ENCODE measurements around the gene GINS3. TPM values are rescaled to one million over a fixed set of nuclear protein-coding genes. Genes with fewer than 3 reads are reported as not detected.

Gene GINS3
- total RNA-seq, 4 donors from 2014 or later, result 0.55 to 3.3 (median 1.0) TPM

GRCh38 chr16:58430718-58431117 is 38.4 kb downstream of the GINS3 start:
- TF ChIP-seq CTCF (IDR thresholded peaks at IDR 0.05 in 4 of 5, conservative IDR thresholded peaks at IDR 0.05 in 1 of 5) (no peak), POLR2A (IDR thresholded peaks at IDR 0.05) (no peak)
- no peak overlapping the region for H3K4me3 ChIP-seq
- intact Hi-C loops (cut with DNase I; ENCODE audit: low total_unique reads) (no loop called here), in situ Hi-C loops (cut with MboI; ENCODE audit: low sequenced_read_pairs in 4 of 4) (no loop called here)
- H3K36me3 ChIP-seq, result no peaks in the 10 kb centered on the region
- H3K4me1 ChIP-seq, result peaks cover 0 to 17% of the 10 kb centered on the region in 2 donors
- no peaks in the 10 kb centered on the region for H3K9me3 ChIP-seq
- DNase-seq (no peak), ATAC-seq (no peak)
- no peaks in the 10 kb centered on the region for H3K27me3 ChIP-seq
- no peak overlapping the region for H3K27ac ChIP-seq

GRCh38 chr16:58433569-58433951 is 41.3 kb downstream of the GINS3 start:
- no peaks in the 10 kb centered on the region for H3K9me3 ChIP-seq
- no peak overlapping the region for H3K27ac ChIP-seq
- no peaks in the 10 kb centered on the region for H3K36me3 ChIP-seq
- no peak for TF ChIP-seq CTCF (IDR thresholded peaks at IDR 0.05 in 4 of 5, conservative IDR thresholded peaks at IDR 0.05 in 1 of 5)
- TF ChIP-seq POLR2A (IDR thresholded peaks at IDR 0.05), result no peak
- no peak for DNase-seq
- H3K4me1 ChIP-seq, result no peaks in the 10 kb centered on the region
- no peak for ATAC-seq
- no peaks in the 10 kb centered on the region for H3K27me3 ChIP-seq
- in situ Hi-C loops (cut with MboI; ENCODE audit: low sequenced_read_pairs in 4 of 4), result no loop called here
- no peak overlapping the region for H3K4me3 ChIP-seq
- intact Hi-C loops (cut with DNase I; ENCODE audit: low total_unique reads), result no loop called here

- Histone ChIP-seq H3K4me1 (no peaks in the 10 kb centered on the region), H3K27ac (no peak overlapping the region), H3K36me3 (no peaks in the 10 kb centered on the region), H3K9me3 (no peaks in the 10 kb centered on the region), H3K27me3 (no peaks in the 10 kb centered on the region), H3K4me3 (no peak overlapping the region)
- ATAC-seq, result no peak
- in situ Hi-C loops (cut with MboI; ENCODE audit: low sequenced_read_pairs in 4 of 4) (no loop called here), intact Hi-C loops (cut with DNase I; ENCODE audit: low total_unique reads) (no loop called here)
- no peak for DNase-seq
- TF ChIP-seq CTCF (IDR thresholded peaks at IDR 0.05 in 4 of 5, conservative IDR thresholded peaks at IDR 0.05 in 1 of 5), result no peak
- TF ChIP-seq POLR2A (IDR thresholded peaks at IDR 0.05), result no peak
Observed at GRCh38 chr16:58435779-58436178, 43.5 kb downstream of the GINS3 start.

- no peaks in the 10 kb centered on the region for H3K9me3 ChIP-seq
- DNase-seq (no peak), ATAC-seq (no peak)
- H3K4me1 ChIP-seq, result peaks cover 0 to 9% of the 10 kb centered on the region in 2 donors
- peaks cover 0 to 4% (median 0%) of the 10 kb centered on the region in 3 donors for H3K27me3 ChIP-seq
- intact Hi-C loops (cut with DNase I; ENCODE audit: low total_unique reads) (no loop called here), in situ Hi-C loops (cut with MboI; ENCODE audit: low sequenced_read_pairs in 4 of 4) (no loop called here)
- TF ChIP-seq POLR2A (IDR thresholded peaks at IDR 0.05) (no peak), CTCF (IDR thresholded peaks at IDR 0.05 in 4 of 5, conservative IDR thresholded peaks at IDR 0.05 in 1 of 5) (no peak)
- H3K4me3 ChIP-seq, result no peak overlapping the region
- no peak overlapping the region for H3K27ac ChIP-seq
- no peaks in the 10 kb centered on the region for H3K36me3 ChIP-seq
Observed at GRCh38 chr16:58440131-58440530, 47.9 kb downstream of the GINS3 start.

GRCh38 chr16:58442547-58442946 is 50.3 kb downstream of the GINS3 start:
- Histone ChIP-seq H3K27me3 (peaks cover 0 to 4% (median 0%) of the 10 kb centered on the region in 3 donors), H3K4me1 (peaks cover 0 to 9% of the 10 kb centered on the region in 2 donors), H3K9me3 (no peaks in the 10 kb centered on the region), H3K36me3 (no peaks in the 10 kb centered on the region), H3K27ac (no peak overlapping the region), H3K4me3 (no peak overlapping the region)
- DNase-seq (no peak), ATAC-seq (peak; percentile 24 to 66)
- in situ Hi-C loops (cut with MboI; ENCODE audit: low sequenced_read_pairs in 4 of 4) (no loop called here), intact Hi-C loops (cut with DNase I; ENCODE audit: low total_unique reads) (no loop called here)
- TF ChIP-seq POLR2A (IDR thresholded peaks at IDR 0.05) (no peak), CTCF (IDR thresholded peaks at IDR 0.05 in 4 of 5, conservative IDR thresholded peaks at IDR 0.05 in 1 of 5) (no peak)

Measured in gastrocnemius medialis (tissue), 4 donors.